Neuron (in vitro differentiated cells): Measurements from ENCODE around the gene CCDC188.
A peak's percentile ranks its signal among the peaks of the same experiment; 100 is the strongest.

Source experiments
- H2AFZ ChIP-seq: one replicate; pipeline ENCODE4 v1.6.1; 2013; ENCODE audit warnings: low read depth, mild to moderate bottlenecking, inconsistent platforms, low read length, moderate library complexity
- H3K27me3 ChIP-seq: one replicate; pipeline ENCODE4 v1.6.1; 2013; ENCODE audit warnings: low read length; ENCODE audit not compliant: insufficient read depth
- H3K36me3 ChIP-seq: one replicate; pipeline ENCODE4 v1.6.1; 2013; ENCODE audit warnings: low read length; ENCODE audit not compliant: insufficient read depth
- H3K4me1 ChIP-seq: one replicate; pipeline ENCODE4 v1.6.1; 2013; ENCODE audit warnings: low read length; ENCODE audit not compliant: insufficient read depth
- H3K4me3 ChIP-seq: 2 replicates; pipeline ENCODE4 v1.5.1; 2013; ENCODE audit warnings: mild to moderate bottlenecking, low read length, moderate library complexity
- H3K9me3 ChIP-seq: one replicate; pipeline ENCODE4 v1.6.1; 2013; ENCODE audit warnings: low read length

CCDC188 gene

GRCh38 chr22:20137113-20137512 lies 13.7 kb downstream of the CCDC188 start:
- Histone ChIP-seq H3K4me3 (no peak overlapping the region), H2AFZ (no peak overlapping the region), H3K9me3 (no peaks in the 10 kb centered on the region), H3K4me1 (peaks cover 18% of the 10 kb centered on the region), H3K27me3 (no peaks in the 10 kb centered on the region), H3K36me3 (peaks cover 4% of the 10 kb centered on the region)

- Histone ChIP-seq H2AFZ (no peak overlapping the region), H3K27me3 (no peaks in the 10 kb centered on the region), H3K9me3 (no peaks in the 10 kb centered on the region), H3K4me1 (peaks cover 19% of the 10 kb centered on the region), H3K4me3 (no peak overlapping the region), H3K36me3 (peaks cover 4% of the 10 kb centered on the region)
Observed at GRCh38 chr22:20136603-20136873, 14.3 kb downstream of the CCDC188 start.

GRCh38 chr22:20135806-20136602 lies 14.9 kb downstream of the CCDC188 start:
- H2AFZ ChIP-seq: no peak overlapping the region
- no peaks in the 10 kb centered on the region for H3K9me3 ChIP-seq
- H3K27me3 ChIP-seq: no peaks in the 10 kb centered on the region
- H3K4me3 ChIP-seq: no peak overlapping the region
- peaks cover 4% of the 10 kb centered on the region for H3K36me3 ChIP-seq
- peaks cover 19% of the 10 kb centered on the region for H3K4me1 ChIP-seq

GRCh38 chr22:20135265-20135664 lies 15.6 kb downstream of the CCDC188 start:
- peaks cover 4% of the 10 kb centered on the region for H3K36me3 ChIP-seq
- no peak overlapping the region for H3K4me3 ChIP-seq
- H2AFZ ChIP-seq: no peak overlapping the region
- no peaks in the 10 kb centered on the region for H3K27me3 ChIP-seq
- peaks cover 24% of the 10 kb centered on the region for H3K4me1 ChIP-seq
- H3K9me3 ChIP-seq: no peaks in the 10 kb centered on the region

GRCh38 chr22:20133930-20134549 lies 16.8 kb downstream of the CCDC188 start:
- Histone ChIP-seq H2AFZ (no peak overlapping the region), H3K36me3 (no peaks in the 10 kb centered on the region), H3K4me3 (no peak overlapping the region), H3K27me3 (no peaks in the 10 kb centered on the region), H3K9me3 (no peaks in the 10 kb centered on the region), H3K4me1 (peaks cover 24% of the 10 kb centered on the region)

- Histone ChIP-seq H3K36me3 (no peaks in the 10 kb centered on the region), H2AFZ (no peak overlapping the region), H3K4me1 (peaks cover 23% of the 10 kb centered on the region), H3K9me3 (no peaks in the 10 kb centered on the region), H3K27me3 (no peaks in the 10 kb centered on the region), H3K4me3 (peak overlapping the region; percentile 70)
Observed at GRCh38 chr22:20132686-20133246, 18.1 kb downstream of the CCDC188 start.

- Histone ChIP-seq H3K4me1 (peaks cover 17% of the 10 kb centered on the region), H3K9me3 (no peaks in the 10 kb centered on the region), H3K36me3 (peaks cover 3% of the 10 kb centered on the region), H2AFZ (peak overlapping the region; percentile 31), H3K4me3 (peak overlapping the region; percentile 70), H3K27me3 (no peaks in the 10 kb centered on the region)
Observed at GRCh38 chr22:20131859-20132685, 18.8 kb downstream of the CCDC188 start.

GRCh38 chr22:20131597-20131858 lies 19.3 kb downstream of the CCDC188 start, which contains the start of gene ZDHHC8:
TSS of gene ZDHHC8 (plus strand) at chr22:20131804. CDS start at chr22:20131948, 144 bp downstream.
- H3K36me3 ChIP-seq: peaks cover 6% of the 10 kb centered on the region
- H3K4me1 ChIP-seq: peaks cover 14% of the 10 kb centered on the region
- peak within 1 kb of the TSS; percentile 73 for H3K4me3 ChIP-seq
- no peaks in the 10 kb centered on the region for H3K9me3 ChIP-seq
- H3K27me3 ChIP-seq: no peaks in the 10 kb centered on the region
- peak within 1 kb of the TSS; percentile 78 for H2AFZ ChIP-seq

- peaks cover 11% of the 10 kb centered on the region for H3K36me3 ChIP-seq
- H2AFZ ChIP-seq: peak overlapping the region; percentile 78
- H3K4me3 ChIP-seq: peak overlapping the region; percentile 73
- no peaks in the 10 kb centered on the region for H3K27me3 ChIP-seq
- H3K4me1 ChIP-seq: peaks cover 14% of the 10 kb centered on the region
- H3K9me3 ChIP-seq: no peaks in the 10 kb centered on the region
Observed at GRCh38 chr22:20130731-20131596, 19.9 kb downstream of the CCDC188 start.

GRCh38 chr22:20130319-20130718 lies 20.5 kb downstream of the CCDC188 start:
- peak overlapping the region; percentile 73 for H3K4me3 ChIP-seq
- H3K36me3 ChIP-seq: peaks cover 18% of the 10 kb centered on the region
- no peaks in the 10 kb centered on the region for H3K27me3 ChIP-seq
- H3K9me3 ChIP-seq: no peaks in the 10 kb centered on the region
- no peak overlapping the region for H2AFZ ChIP-seq
- H3K4me1 ChIP-seq: peaks cover 14% of the 10 kb centered on the region

- Histone ChIP-seq H3K9me3 (no peaks in the 10 kb centered on the region), H3K4me1 (peaks cover 14% of the 10 kb centered on the region), H3K36me3 (peaks cover 24% of the 10 kb centered on the region), H2AFZ (no peak overlapping the region), H3K27me3 (no peaks in the 10 kb centered on the region), H3K4me3 (no peak overlapping the region)
Observed at GRCh38 chr22:20129747-20130014, 21.2 kb downstream of the CCDC188 start.

GRCh38 chr22:20128902-20129746 lies 21.7 kb downstream of the CCDC188 start:
- Histone ChIP-seq H2AFZ (no peak overlapping the region), H3K4me1 (peaks cover 14% of the 10 kb centered on the region), H3K36me3 (peaks cover 29% of the 10 kb centered on the region), H3K4me3 (no peak overlapping the region), H3K9me3 (no peaks in the 10 kb centered on the region), H3K27me3 (no peaks in the 10 kb centered on the region)
